KMS-11 (cell line): ENCODE data around the gene GKN2.
"Not testable (repeated sequence)": the region's sequence is repeated elsewhere in the genome, so short reads cannot be mapped to it uniquely, and the experiment has no call there.

ENCODE experiments used
- H2AFZ ChIP-seq: fragments of 200-600 bp; sonication (generic); 2 replicates; pipeline ENCODE4 v1.6.1; 2016; ENCODE audit warnings: antibody characterized with exemption, mixed run types, low read depth
- H3K27ac ChIP-seq: fragments of 200-600 bp; sonication (generic); 2 replicates; pipeline ENCODE4 v1.6.1; 2016; ENCODE audit warnings: mild to moderate bottlenecking, mixed run types
- H3K27me3 ChIP-seq: fragments of 200-600 bp; sonication (generic); 2 replicates; pipeline ENCODE4 v1.6.1; 2017; ENCODE audit warnings: mild to moderate bottlenecking, low read depth, mixed run types, moderate library complexity; ENCODE audit not compliant: insufficient read depth
- H3K36me3 ChIP-seq: fragments of 200-600 bp; sonication (generic); 2 replicates; pipeline ENCODE4 v1.6.1; 2017; ENCODE audit warnings: mild to moderate bottlenecking, mixed run types; ENCODE audit not compliant: insufficient read depth
- H3K4me1 ChIP-seq: fragments of 200-600 bp; sonication (generic); 2 replicates; pipeline ENCODE4 v1.6.1; 2016; ENCODE audit warnings: mild to moderate bottlenecking, low read depth, mixed run types; ENCODE audit not compliant: poor library complexity, severe bottlenecking
- H3K4me2 ChIP-seq: fragments of 200-600 bp; sonication (generic); 2 replicates; pipeline ENCODE4 v1.7.0; 2016; ENCODE audit warnings: mild to moderate bottlenecking, mixed run types
- H3K4me3 ChIP-seq: fragments of 200-600 bp; sonication (generic); IDR thresholded peaks from 2 replicates; pipeline ENCODE4 v1.6.1; 2017; ENCODE audit warnings: low read depth, low read length, mixed read lengths; ENCODE audit not compliant: insufficient read depth
- H3K79me2 ChIP-seq: fragments of 200-600 bp; sonication (generic); 2 replicates; pipeline ENCODE4 v1.6.1; 2016; ENCODE audit warnings: low read depth, mixed run types; ENCODE audit not compliant: insufficient read depth
- H3K9ac ChIP-seq: fragments of 200-600 bp; sonication (generic); 2 replicates; pipeline ENCODE4 v1.6.1; 2016; ENCODE audit warnings: mild to moderate bottlenecking, mixed run types
- H4K20me1 ChIP-seq: fragments of 200-600 bp; sonication (generic); 2 replicates; pipeline ENCODE4 v1.6.1; 2016; ENCODE audit warnings: mild to moderate bottlenecking, mixed run types; ENCODE audit not compliant: insufficient read depth
- TF ChIP-seq, protein P1 (sequence below): fragments of 200-600 bp; sonication (generic); conservative IDR thresholded peaks from 2 replicates; pipeline ENCODE4 v1.6.1; 2017; ENCODE audit warnings: low read depth, mild to moderate bottlenecking, antibody characterized with exemption, low read length, moderate library complexity, mixed read lengths

GKN2 gene

DNA sequence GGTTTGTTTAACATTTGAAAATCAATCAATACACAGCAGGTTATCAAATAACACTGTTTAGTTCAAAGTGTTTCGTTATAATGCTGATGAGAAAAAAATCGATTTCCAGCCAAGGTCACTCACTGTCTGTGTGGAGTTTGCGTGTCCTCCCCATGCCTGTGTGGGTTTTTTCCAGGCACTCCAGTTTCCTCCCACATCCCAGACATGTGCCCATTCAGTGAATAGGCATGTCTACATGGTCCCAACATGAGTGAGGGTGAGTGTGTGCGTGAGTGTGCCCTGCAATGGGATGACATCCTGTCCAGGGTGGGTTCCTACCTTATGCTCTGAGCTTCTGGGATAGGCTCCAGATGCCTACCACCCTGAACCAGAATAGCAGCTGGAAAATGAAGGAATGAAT is 8.7 kb upstream of the GKN2 start:
- Histone ChIP-seq H4K20me1 (no peaks in the 10 kb centered on the region), H3K36me3 (no peaks in the 10 kb centered on the region), H3K27me3 (no peaks in the 10 kb centered on the region), H3K4me1 (no peaks in the 10 kb centered on the region), H3K79me2 (no peaks in the 10 kb centered on the region), H3K27ac (no peak overlapping the region), H2AFZ (no peak overlapping the region), H3K9ac (no peak overlapping the region), H3K4me2 (no peak overlapping the region), H3K4me3 (no peak overlapping the region)
- TF ChIP-seq, protein P1, sequence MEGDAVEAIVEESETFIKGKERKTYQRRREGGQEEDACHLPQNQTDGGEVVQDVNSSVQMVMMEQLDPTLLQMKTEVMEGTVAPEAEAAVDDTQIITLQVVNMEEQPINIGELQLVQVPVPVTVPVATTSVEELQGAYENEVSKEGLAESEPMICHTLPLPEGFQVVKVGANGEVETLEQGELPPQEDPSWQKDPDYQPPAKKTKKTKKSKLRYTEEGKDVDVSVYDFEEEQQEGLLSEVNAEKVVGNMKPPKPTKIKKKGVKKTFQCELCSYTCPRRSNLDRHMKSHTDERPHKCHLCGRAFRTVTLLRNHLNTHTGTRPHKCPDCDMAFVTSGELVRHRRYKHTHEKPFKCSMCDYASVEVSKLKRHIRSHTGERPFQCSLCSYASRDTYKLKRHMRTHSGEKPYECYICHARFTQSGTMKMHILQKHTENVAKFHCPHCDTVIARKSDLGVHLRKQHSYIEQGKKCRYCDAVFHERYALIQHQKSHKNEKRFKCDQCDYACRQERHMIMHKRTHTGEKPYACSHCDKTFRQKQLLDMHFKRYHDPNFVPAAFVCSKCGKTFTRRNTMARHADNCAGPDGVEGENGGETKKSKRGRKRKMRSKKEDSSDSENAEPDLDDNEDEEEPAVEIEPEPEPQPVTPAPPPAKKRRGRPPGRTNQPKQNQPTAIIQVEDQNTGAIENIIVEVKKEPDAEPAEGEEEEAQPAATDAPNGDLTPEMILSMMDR: no peak

DNA sequence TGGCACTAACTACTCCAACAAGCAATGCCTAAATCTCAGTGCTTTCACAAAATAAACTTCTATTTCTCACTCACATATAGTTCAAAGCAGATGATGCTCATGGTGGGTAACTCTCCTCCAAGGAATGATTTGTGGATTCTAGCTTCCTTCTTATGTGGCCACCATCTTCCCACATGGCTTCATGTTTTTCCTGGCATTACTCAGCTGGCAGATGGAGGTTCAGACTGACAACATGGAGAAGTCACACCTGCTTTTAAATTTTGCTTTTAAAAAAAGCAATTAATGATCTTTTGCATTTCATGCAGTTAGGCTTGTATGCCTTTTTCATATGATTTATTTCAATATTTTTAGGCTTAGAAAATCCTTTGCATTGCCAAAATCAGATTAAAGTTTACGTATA is 6.3 kb upstream of the GKN2 start:
- no peak overlapping the region for H2AFZ ChIP-seq
- H3K4me3 ChIP-seq: no peak overlapping the region
- no peak overlapping the region for H3K4me2 ChIP-seq
- no peaks in the 10 kb centered on the region for H3K4me1 ChIP-seq
- no peaks in the 10 kb centered on the region for H3K27me3 ChIP-seq
- no peaks in the 10 kb centered on the region for H3K36me3 ChIP-seq
- H4K20me1 ChIP-seq: no peaks in the 10 kb centered on the region
- H3K27ac ChIP-seq: no peak overlapping the region
- TF ChIP-seq, protein P1: no peak
- H3K79me2 ChIP-seq: no peaks in the 10 kb centered on the region
- no peak overlapping the region for H3K9ac ChIP-seq

- H3K79me2 ChIP-seq, H3K9ac ChIP-seq, H3K4me3 ChIP-seq, H3K4me2 ChIP-seq, H3K36me3 ChIP-seq, H3K27ac ChIP-seq, H2AFZ ChIP-seq, H4K20me1 ChIP-seq, H3K4me1 ChIP-seq, H3K27me3 ChIP-seq: not testable (repeated sequence)
Measured at GRCh38 chr2:68955432-68955831, 2.7 kb upstream of the GKN2 start.

- Histone ChIP-seq H3K27ac (no peak overlapping the region), H3K79me2 (no peaks in the 10 kb centered on the region), H3K9ac (no peak overlapping the region), H4K20me1 (no peaks in the 10 kb centered on the region), H3K4me1 (no peaks in the 10 kb centered on the region), H3K4me3 (no peak overlapping the region), H3K27me3 (no peaks in the 10 kb centered on the region), H3K4me2 (no peak overlapping the region), H2AFZ (no peak overlapping the region), H3K36me3 (no peaks in the 10 kb centered on the region)
- TF ChIP-seq, protein P1: no peak
Measured at GRCh38 chr2:68951899-68952298, 794 bp downstream of the GKN2 start.

GRCh38 chr2:68948710-68949109 is 4.0 kb downstream of the GKN2 start:
- no peak overlapping the region for H3K4me2 ChIP-seq
- TF ChIP-seq, protein P1: no peak
- no peak overlapping the region for H3K9ac ChIP-seq

More at GRCh38 chr2:68948710-68949109, 4.0 kb downstream of the GKN2 start:
- no peaks in the 10 kb centered on the region for H4K20me1 ChIP-seq
- H3K4me3 ChIP-seq: no peak overlapping the region
- H3K4me1 ChIP-seq: peaks cover 3% of the 10 kb centered on the region
- no peaks in the 10 kb centered on the region for H3K27me3 ChIP-seq
- no peak overlapping the region for H2AFZ ChIP-seq
- H3K36me3 ChIP-seq: no peaks in the 10 kb centered on the region
- H3K27ac ChIP-seq: no peak overlapping the region
- H3K79me2 ChIP-seq: no peaks in the 10 kb centered on the region
